Right forelimb (tissue), 1 donor: ENCODE measurements around the gene C3orf20.

Experiments
- DNase-seq: peaks from one replicate; pipeline ENCODE4 v3.0.0-alpha.2; 2018

The C3orf20 gene

DNA sequence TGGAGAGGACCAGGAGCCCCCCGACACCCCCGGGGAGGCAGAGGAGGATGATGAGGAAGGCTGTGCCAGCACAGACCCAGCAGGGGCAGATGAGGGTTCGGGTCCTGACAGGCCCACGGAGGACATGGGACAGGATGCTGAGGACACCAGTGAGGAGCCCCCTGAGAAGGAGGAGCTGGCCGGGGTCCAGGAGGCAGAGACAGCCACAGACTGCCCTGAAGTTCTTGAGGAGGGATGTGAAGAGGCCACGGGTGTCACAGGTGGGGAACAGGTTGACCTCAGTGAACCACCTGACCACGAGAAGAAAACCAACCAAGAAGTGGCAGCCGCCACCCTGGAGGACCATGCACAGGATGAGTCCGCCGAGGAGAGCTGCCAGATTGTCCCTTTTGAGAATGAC, 144.7 kb downstream of the C3orf20 start:
- no peak for DNase-seq

DNA sequence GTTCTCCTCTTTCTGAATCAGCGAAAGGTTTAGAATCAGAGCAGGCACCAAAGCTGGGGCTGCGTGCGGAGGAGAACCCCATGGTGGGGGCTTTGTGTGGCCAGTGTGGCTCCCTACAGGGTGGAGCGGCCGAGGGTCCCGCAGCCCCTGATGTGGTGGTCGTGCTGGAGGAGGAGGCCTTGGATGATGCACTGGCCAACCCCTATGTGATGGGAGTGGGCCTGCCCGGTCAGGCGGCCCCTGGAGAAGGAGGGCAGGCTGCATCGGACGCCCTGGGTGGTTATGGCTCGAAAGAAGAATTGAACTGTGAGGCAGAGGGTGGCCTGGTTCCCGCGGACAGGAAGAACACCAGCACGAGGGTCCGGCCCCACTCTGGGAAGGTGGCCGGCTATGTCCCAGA, 145.2 kb downstream of the C3orf20 start:
- no peak for DNase-seq

DNA sequence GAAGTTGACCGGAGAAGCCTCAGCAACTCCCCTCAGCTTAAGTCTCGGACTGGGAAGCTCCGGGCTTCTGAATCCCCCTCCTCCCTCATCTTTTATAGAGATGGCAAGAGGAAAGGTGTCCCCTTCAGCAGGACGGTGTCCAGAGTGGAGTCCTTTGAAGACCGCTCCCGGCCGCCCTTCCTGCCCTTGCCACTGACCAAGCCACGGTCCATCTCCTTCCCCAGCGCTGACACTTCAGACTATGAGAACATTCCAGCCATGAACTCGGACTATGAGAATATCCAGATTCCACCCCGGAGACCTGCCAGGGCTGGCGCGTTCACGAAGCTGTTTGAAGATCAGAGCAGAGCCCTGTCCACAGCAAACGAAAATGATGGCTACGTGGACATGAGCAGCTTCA, 146.2 kb downstream of the C3orf20 start:
- no peak for DNase-seq

DNA sequence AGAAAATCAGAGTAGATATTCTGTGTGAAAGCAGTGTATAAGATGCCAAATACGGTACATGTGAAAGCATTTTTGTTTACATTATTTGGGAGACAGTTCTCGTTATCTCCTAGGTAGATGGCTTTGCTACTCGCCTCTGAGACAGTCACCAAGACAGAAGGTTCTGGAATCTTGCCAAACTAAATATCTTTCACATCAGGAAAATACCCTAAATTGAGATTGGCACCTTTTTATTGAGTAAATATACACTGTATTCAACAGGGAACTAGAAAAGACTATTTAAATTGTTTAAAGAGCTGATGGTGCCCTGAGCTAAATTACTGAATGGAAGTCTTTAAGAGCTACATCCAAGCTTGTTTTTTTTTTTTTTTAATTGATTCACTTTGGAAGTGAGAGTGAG, 147.2 kb downstream of the C3orf20 start:
- DNase-seq = no peak
